PC-3 (cell line): ENCODE results near the gene MGAT4A.

Experiments
- CTCF ChIP-seq: fragments of 300-600 bp; sonication (generic); conservative IDR thresholded peaks from 2 replicates; pipeline ENCODE4 v1.5.1; 2017; ENCODE audit warnings: antibody characterized with exemption, low read depth, mild to moderate bottlenecking, low read length
- EZH2 ChIP-seq: fragments of 300-600 bp; sonication (generic); IDR thresholded peaks from one replicate; pipeline ENCODE4 v1.6.1; 2017; ENCODE audit warnings: antibody characterized with exemption, mild to moderate bottlenecking, low read length; ENCODE audit not compliant: unreplicated experiment

GRCh38 chr2:98588880-98589431 lies 142.0 kb downstream of the MGAT4A start:
- no peak for TF ChIP-seq CTCF
- TF ChIP-seq EZH2 = no peak
